Esophagus muscularis mucosa (tissue), 4 donors: ENCODE measurements around the gene CHMP1A.

Experiments used
- EP300 ChIP-seq: sonication (generic); formaldehyde crosslinking; IDR thresholded peaks from one replicate; pipeline ENCODE4 v1.6.1; 2017; ENCODE audit warnings: antibody characterized with exemption
- POLR2A ChIP-seq: fragments of 450-650 bp; IDR thresholded peaks from one replicate; pipeline ENCODE4 v1.6.1; 2017; ENCODE audit warnings: antibody characterized with exemption, moderate library complexity, mild to moderate bottlenecking, low read depth
- POLR2AphosphoS5 ChIP-seq, 2 donors: sonication (generic); formaldehyde crosslinking; IDR thresholded peaks; one replicate each; pipeline ENCODE4 v1.6.1; 2017; ENCODE audit warnings: antibody characterized with exemption in 2 of 2
- TF ChIP-seq, protein P1 (sequence below), 3 experiments: fragments of 200-600 bp in 2 of 3; fragments of 450-650 bp in 1 of 3; sonication (generic) in 2 of 3; IDR thresholded peaks; one replicate each; pipeline ENCODE4 v1.5.1; 2017 to 2019; ENCODE audit warnings: antibody characterized with exemption in 3 of 3, mild to moderate bottlenecking in 2 of 3, moderate library complexity in 1 of 3

DNA sequence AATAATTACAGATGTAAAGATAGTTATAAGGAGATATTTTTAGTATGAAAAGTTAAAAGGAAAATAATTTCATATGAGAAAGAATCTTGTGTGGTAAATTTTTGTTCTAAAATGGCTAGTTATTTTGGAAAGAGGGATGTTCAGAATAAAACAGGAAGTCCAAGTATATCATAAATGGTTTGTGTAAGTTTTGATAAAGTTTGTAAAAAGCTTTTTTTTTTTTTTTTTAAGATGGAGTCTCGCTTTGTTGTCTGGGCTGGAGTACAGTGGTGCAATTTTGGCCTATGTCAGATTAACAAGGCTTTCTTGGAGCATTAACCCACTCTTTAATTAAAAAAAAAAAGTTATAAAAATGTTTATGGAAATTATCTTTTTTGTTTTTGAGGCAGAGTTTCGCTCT, 20.8 kb upstream of the CHMP1A start:
- TF ChIP-seq POLR2A, result no peak
- no peak for TF ChIP-seq EP300
- TF ChIP-seq, protein P1, sequence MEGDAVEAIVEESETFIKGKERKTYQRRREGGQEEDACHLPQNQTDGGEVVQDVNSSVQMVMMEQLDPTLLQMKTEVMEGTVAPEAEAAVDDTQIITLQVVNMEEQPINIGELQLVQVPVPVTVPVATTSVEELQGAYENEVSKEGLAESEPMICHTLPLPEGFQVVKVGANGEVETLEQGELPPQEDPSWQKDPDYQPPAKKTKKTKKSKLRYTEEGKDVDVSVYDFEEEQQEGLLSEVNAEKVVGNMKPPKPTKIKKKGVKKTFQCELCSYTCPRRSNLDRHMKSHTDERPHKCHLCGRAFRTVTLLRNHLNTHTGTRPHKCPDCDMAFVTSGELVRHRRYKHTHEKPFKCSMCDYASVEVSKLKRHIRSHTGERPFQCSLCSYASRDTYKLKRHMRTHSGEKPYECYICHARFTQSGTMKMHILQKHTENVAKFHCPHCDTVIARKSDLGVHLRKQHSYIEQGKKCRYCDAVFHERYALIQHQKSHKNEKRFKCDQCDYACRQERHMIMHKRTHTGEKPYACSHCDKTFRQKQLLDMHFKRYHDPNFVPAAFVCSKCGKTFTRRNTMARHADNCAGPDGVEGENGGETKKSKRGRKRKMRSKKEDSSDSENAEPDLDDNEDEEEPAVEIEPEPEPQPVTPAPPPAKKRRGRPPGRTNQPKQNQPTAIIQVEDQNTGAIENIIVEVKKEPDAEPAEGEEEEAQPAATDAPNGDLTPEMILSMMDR (IDR thresholded peaks at IDR 0.05), result no peak
- TF ChIP-seq POLR2AphosphoS5 (IDR thresholded peaks at IDR 0.05), result no peak
